GM12865 (cell line): ENCODE results near the gene TBC1D22A.

ENCODE experiments used
- DNase-seq: peaks from one replicate; pipeline ENCODE4 v3.0.0; 2010; ENCODE audit warnings: low read depth
- H3K4me3 ChIP-seq: 2 replicates; pipeline ENCODE4 v1.5.1; 2011; ENCODE audit warnings: mild to moderate bottlenecking, low read depth, low read length, control low read depth
- CTCF ChIP-seq: IDR thresholded peaks from 2 replicates; pipeline ENCODE4 v1.5.1; 2011; ENCODE audit warnings: low read length, control low read depth, low read depth, inconsistent platforms; ENCODE audit not compliant: insufficient read depth; ENCODE audit errors: missing control alignments

The TBC1D22A gene

GRCh38 chr22:47190957-47191670 lies 428.7 kb downstream of the TBC1D22A start:
- DNase-seq: no peak
- H3K4me3 ChIP-seq: no peak overlapping the region
- no peak for TF ChIP-seq CTCF

GRCh38 chr22:47191671-47192650 lies 429.5 kb downstream of the TBC1D22A start:
- no peak overlapping the region for H3K4me3 ChIP-seq
- TF ChIP-seq CTCF: no peak
- DNase-seq: no peak

- no peak overlapping the region for H3K4me3 ChIP-seq
- TF ChIP-seq CTCF: no peak
- peak; percentile 50 for DNase-seq
Observed at GRCh38 chr22:47192651-47193437, 430.4 kb downstream of the TBC1D22A start.

GRCh38 chr22:47193606-47194329 lies 431.3 kb downstream of the TBC1D22A start:
- no peak for TF ChIP-seq CTCF
- no peak overlapping the region for H3K4me3 ChIP-seq
- no peak for DNase-seq

GRCh38 chr22:47194476-47195155 lies 432.2 kb downstream of the TBC1D22A start:
- no peak overlapping the region for H3K4me3 ChIP-seq
- no peak for TF ChIP-seq CTCF
- no peak for DNase-seq

GRCh38 chr22:47195156-47195483 lies 432.7 kb downstream of the TBC1D22A start:
- no peak for TF ChIP-seq CTCF
- DNase-seq: no peak
- no peak overlapping the region for H3K4me3 ChIP-seq
